HEK293 (cell line): ENCODE results near the gene SYDE2.

Experiments
- ATF2 ChIP-seq: fragments of 450-650 bp; formaldehyde crosslinking; IDR thresholded peaks from 2 replicates; pipeline ENCODE4 v1.5.1; 2016; ENCODE audit warnings: missing biosample characterization, missing genetic modification characterization, low read depth
- CTCF ChIP-seq: fragments of 450-650 bp; formaldehyde crosslinking; IDR thresholded peaks from 2 replicates; pipeline ENCODE4 v1.5.1; 2016; ENCODE audit warnings: missing biosample characterization, missing genetic modification characterization
- TCF7L2 ChIP-seq: IDR thresholded peaks from 2 replicates; pipeline ENCODE4 v1.6.1; 2011; ENCODE audit warnings: low read depth, mild to moderate bottlenecking, inconsistent platforms, low read length, moderate library complexity, borderline replicate concordance
- YY1 ChIP-seq: fragments of 450-650 bp; formaldehyde crosslinking; IDR thresholded peaks from 2 replicates; pipeline ENCODE4 v1.5.1; 2018; ENCODE audit warnings: missing biosample characterization, missing genetic modification characterization
- ZBTB1 ChIP-seq: fragments of 450-650 bp; formaldehyde crosslinking; IDR thresholded peaks from 2 replicates; pipeline ENCODE4 v1.5.1; 2016; ENCODE audit warnings: missing biosample characterization, missing genetic modification characterization
- ZNF146 ChIP-seq: fragments of 450-650 bp; formaldehyde crosslinking; IDR thresholded peaks from 2 replicates; pipeline ENCODE4 v1.5.1; 2016; ENCODE audit warnings: missing biosample characterization, missing genetic modification characterization
- ZNF239 ChIP-seq: fragments of 450-650 bp; formaldehyde crosslinking; IDR thresholded peaks from 2 replicates; pipeline ENCODE4 v1.5.1; 2016; ENCODE audit warnings: missing biosample characterization, missing genetic modification characterization
- ZNF274 ChIP-seq, 2 experiments: fragments of 200-500 bp in 1 of 2; fragments of 450-650 bp in 1 of 2; sonication (Bioruptor generic) in 1 of 2; formaldehyde crosslinking in 1 of 2; IDR thresholded peaks; 2 replicates each; pipeline versions ENCODE4 v1.5.1 to v1.6.1; 2014 to 2016; ENCODE audit warnings: borderline replicate concordance in 1 of 2, inconsistent platforms in 1 of 2, low read length in 1 of 2, missing biosample characterization in 1 of 2, missing genetic modification characterization in 1 of 2
- ZNF426 ChIP-seq: fragments of 450-650 bp; formaldehyde crosslinking; IDR thresholded peaks from 2 replicates; pipeline ENCODE4 v1.5.1; 2017; ENCODE audit warnings: missing biosample characterization, missing genetic modification characterization, mild to moderate bottlenecking, inconsistent platforms, moderate library complexity
- ZNF558 ChIP-seq: fragments of 450-650 bp; formaldehyde crosslinking; IDR thresholded peaks from 2 replicates; pipeline ENCODE4 v1.5.1; 2016; ENCODE audit warnings: missing biosample characterization, missing genetic modification characterization
- ZSCAN23 ChIP-seq: fragments of 450-650 bp; formaldehyde crosslinking; IDR thresholded peaks from 2 replicates; pipeline ENCODE4 v1.5.1; 2016; ENCODE audit warnings: missing biosample characterization, missing genetic modification characterization
- TF ChIP-seq, protein P1 (sequence below): fragments of 450-650 bp; formaldehyde crosslinking; IDR thresholded peaks from 2 replicates; pipeline ENCODE4 v1.5.1; 2016; ENCODE audit warnings: missing biosample characterization, missing genetic modification characterization

DNA sequence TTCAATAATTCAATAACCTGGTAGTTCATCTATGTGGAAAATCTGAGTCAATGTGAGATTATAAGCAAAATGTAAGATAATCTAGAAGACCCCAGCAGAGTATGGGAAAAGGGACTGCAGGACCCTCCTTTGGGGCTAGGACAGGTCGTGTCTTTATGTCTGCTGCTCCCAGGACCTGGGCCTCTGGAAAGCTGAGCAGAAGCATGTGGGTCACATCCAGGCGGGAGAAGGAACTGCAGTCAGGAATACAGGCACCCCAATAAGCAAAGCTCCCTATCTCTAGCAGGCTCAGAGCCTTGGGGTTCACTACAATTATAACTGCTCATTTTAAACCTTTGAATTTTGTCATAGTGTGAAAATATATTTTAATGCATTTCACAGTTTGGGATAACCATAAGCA is 78.6 kb downstream of the SYDE2 start:
- TF ChIP-seq ZSCAN23 = no peak
- TF ChIP-seq ZNF274 (IDR thresholded peaks at IDR 0.05; ENCODE audit: low read length) = no peak
- TF ChIP-seq ZNF274 (tag by site-specific recombination; IDR thresholded peaks at IDR 0.05; ENCODE audit: borderline replicate concordance) = no peak
- no peak for TF ChIP-seq ZNF426 (tag by site-specific recombination)
- TF ChIP-seq YY1 (tag by site-specific recombination) = no peak
- TF ChIP-seq CTCF (tag by site-specific recombination) = no peak
- TF ChIP-seq TCF7L2 = no peak
- TF ChIP-seq, protein P1, sequence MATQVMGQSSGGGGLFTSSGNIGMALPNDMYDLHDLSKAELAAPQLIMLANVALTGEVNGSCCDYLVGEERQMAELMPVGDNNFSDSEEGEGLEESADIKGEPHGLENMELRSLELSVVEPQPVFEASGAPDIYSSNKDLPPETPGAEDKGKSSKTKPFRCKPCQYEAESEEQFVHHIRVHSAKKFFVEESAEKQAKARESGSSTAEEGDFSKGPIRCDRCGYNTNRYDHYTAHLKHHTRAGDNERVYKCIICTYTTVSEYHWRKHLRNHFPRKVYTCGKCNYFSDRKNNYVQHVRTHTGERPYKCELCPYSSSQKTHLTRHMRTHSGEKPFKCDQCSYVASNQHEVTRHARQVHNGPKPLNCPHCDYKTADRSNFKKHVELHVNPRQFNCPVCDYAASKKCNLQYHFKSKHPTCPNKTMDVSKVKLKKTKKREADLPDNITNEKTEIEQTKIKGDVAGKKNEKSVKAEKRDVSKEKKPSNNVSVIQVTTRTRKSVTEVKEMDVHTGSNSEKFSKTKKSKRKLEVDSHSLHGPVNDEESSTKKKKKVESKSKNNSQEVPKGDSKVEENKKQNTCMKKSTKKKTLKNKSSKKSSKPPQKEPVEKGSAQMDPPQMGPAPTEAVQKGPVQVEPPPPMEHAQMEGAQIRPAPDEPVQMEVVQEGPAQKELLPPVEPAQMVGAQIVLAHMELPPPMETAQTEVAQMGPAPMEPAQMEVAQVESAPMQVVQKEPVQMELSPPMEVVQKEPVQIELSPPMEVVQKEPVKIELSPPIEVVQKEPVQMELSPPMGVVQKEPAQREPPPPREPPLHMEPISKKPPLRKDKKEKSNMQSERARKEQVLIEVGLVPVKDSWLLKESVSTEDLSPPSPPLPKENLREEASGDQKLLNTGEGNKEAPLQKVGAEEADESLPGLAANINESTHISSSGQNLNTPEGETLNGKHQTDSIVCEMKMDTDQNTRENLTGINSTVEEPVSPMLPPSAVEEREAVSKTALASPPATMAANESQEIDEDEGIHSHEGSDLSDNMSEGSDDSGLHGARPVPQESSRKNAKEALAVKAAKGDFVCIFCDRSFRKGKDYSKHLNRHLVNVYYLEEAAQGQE (tag by site-specific recombination) = no peak
- TF ChIP-seq ZBTB1 (tag by site-specific recombination) = no peak
- no peak for TF ChIP-seq ZNF146
- no peak for TF ChIP-seq ATF2 (tag by site-specific recombination)
- no peak for TF ChIP-seq ZNF239 (tag by site-specific recombination)
- TF ChIP-seq ZNF558 (tag by site-specific recombination) = no peak
